T-helper 17 cell (primary cell): ENCODE results near the gene F12. TPM values are rescaled to one million over a fixed set of nuclear protein-coding genes. Genes with fewer than 3 reads are reported as not detected.
A peak's percentile ranks its signal among the peaks of the same experiment; 100 is the strongest.

Experiments
- ATAC-seq: fragments of 150-1000 bp; cut with Tn5 transposase; 2 replicates; pipeline ENCODE4 v1.10.0; 2021; ENCODE audit warnings: mild to moderate bottlenecking, moderate library complexity
- DNase-seq, 3 donors: peaks; one replicate each; pipeline versions ENCODE4 v3.0.0 to v3.0.0-alpha.2; 2020 to 2021
- H3K9me3 ChIP-seq: one replicate; pipeline ENCODE4 v1.7.0; 2013; ENCODE audit warnings: low read length, mild to moderate bottlenecking; ENCODE audit not compliant: control insufficient read depth, poor library complexity, severe bottlenecking
- H3K27ac Mint-ChIP-seq: one replicate; pipeline ENCODE4 v1.8.0; 2022; ENCODE audit warnings: mild to moderate bottlenecking, moderate library complexity, mixed read lengths
- H3K27me3 Mint-ChIP-seq: one replicate; pipeline ENCODE4 v1.8.0; 2022; ENCODE audit warnings: mixed read lengths
- H3K36me3 Mint-ChIP-seq: one replicate; pipeline ENCODE4 v1.8.0; 2022; ENCODE audit warnings: low read depth, mixed read lengths
- H3K4me1 Mint-ChIP-seq: one replicate; pipeline ENCODE4 v1.8.0; 2022; ENCODE audit warnings: mild to moderate bottlenecking, mixed read lengths
- H3K4me3 Mint-ChIP-seq: one replicate; pipeline ENCODE4 v1.8.0; 2022; ENCODE audit warnings: mild to moderate bottlenecking, moderate library complexity, mixed read lengths
- total RNA-seq, 4 donors: library from RNA in 2 of 4; stranded (reverse) in 2 of 4; gene quantifications; one replicate each; pipeline ENCODE4 v1.2.3 and lab custom pipeline; 2022 to 2026

The F12 gene
- total RNA-seq, 2 donors from 2014 or later: 0.62 to 1.1 TPM

- Mint-ChIP-seq H3K27me3 (no peaks in the 10 kb centered on the region), H3K4me3 (peak overlapping the region; percentile 96), H3K27ac (peak overlapping the region; percentile 95), H3K4me1 (peaks cover 46% of the 10 kb centered on the region), H3K36me3 (peaks cover 8% of the 10 kb centered on the region)
- DNase-seq: no peak
- ATAC-seq: no peak
- no peaks in the 10 kb centered on the region for H3K9me3 ChIP-seq
Measured at GRCh38 chr5:177356746-177357145, 52.6 kb downstream of the F12 start.

- Mint-ChIP-seq H3K27ac (peak overlapping the region; percentile 95), H3K4me3 (peak overlapping the region; percentile 39), H3K4me1 (peaks cover 46% of the 10 kb centered on the region), H3K36me3 (peaks cover 8% of the 10 kb centered on the region), H3K27me3 (no peaks in the 10 kb centered on the region)
- ATAC-seq (no peak), DNase-seq (no peak)
- H3K9me3 ChIP-seq: no peaks in the 10 kb centered on the region
Measured at GRCh38 chr5:177355868-177356168, 53.5 kb downstream of the F12 start.

- Mint-ChIP-seq H3K36me3 (peaks cover 8% of the 10 kb centered on the region), H3K27me3 (no peaks in the 10 kb centered on the region), H3K4me3 (no peak overlapping the region), H3K4me1 (peaks cover 46% of the 10 kb centered on the region), H3K27ac (peak overlapping the region; percentile 95)
- no peak for ATAC-seq
- H3K9me3 ChIP-seq: no peaks in the 10 kb centered on the region
- no peak for DNase-seq
Measured at GRCh38 chr5:177355162-177355867, 54.0 kb downstream of the F12 start.

GRCh38 chr5:177354711-177355110 lies 54.7 kb downstream of the F12 start:
- no peaks in the 10 kb centered on the region for H3K9me3 ChIP-seq
- Mint-ChIP-seq H3K4me1 (peaks cover 45% of the 10 kb centered on the region), H3K36me3 (peaks cover 11% of the 10 kb centered on the region), H3K27ac (no peak overlapping the region), H3K27me3 (no peaks in the 10 kb centered on the region), H3K4me3 (no peak overlapping the region)
- ATAC-seq: no peak
- no peak for DNase-seq

- Mint-ChIP-seq H3K27ac (no peak overlapping the region), H3K4me3 (no peak overlapping the region), H3K27me3 (no peaks in the 10 kb centered on the region), H3K36me3 (peaks cover 13% of the 10 kb centered on the region), H3K4me1 (peaks cover 46% of the 10 kb centered on the region)
- no peak for ATAC-seq
- DNase-seq: no peak
- H3K9me3 ChIP-seq: no peaks in the 10 kb centered on the region
Measured at GRCh38 chr5:177354256-177354655, 55.1 kb downstream of the F12 start.

- DNase-seq (no peak), ATAC-seq (no peak)
- H3K36me3 Mint-ChIP-seq: peaks cover 9% of the 10 kb centered on the region
- peak overlapping the region; percentile 12 for H3K4me3 Mint-ChIP-seq
- peaks cover 42% of the 10 kb centered on the region for H3K4me1 Mint-ChIP-seq
- no peaks in the 10 kb centered on the region for H3K27me3 Mint-ChIP-seq
- no peak overlapping the region for H3K27ac Mint-ChIP-seq
- H3K9me3 ChIP-seq: no peaks in the 10 kb centered on the region
Measured at GRCh38 chr5:177353093-177353492, 56.3 kb downstream of the F12 start.

Other genes starting within 250 kb of the F12 start
- 10 to 100 TPM in 1 of 2 donors, 1 to 10 TPM in 1; 8.8 to 17.6 TPM for gene RAB24, start 105.8 kb downstream of the F12 start, total RNA-seq
- gene PRELID1, start 105.8 kb downstream of the F12 start, total RNA-seq: 10 to 100 TPM; 44.9 to 55.8 TPM
- gene MXD3, start 97.7 kb downstream of the F12 start, total RNA-seq: 10 to 100 TPM in 1 of 2 donors, 1 to 10 TPM in 1; 8.7 to 11.8 TPM
- gene LMAN2, start 57.9 kb downstream of the F12 start, total RNA-seq: 10 to 100 TPM; 75.5 to 89.8 TPM
- gene RGS14, start 51.6 kb downstream of the F12 start, total RNA-seq: 100 to 1,000 TPM in 1 of 2 donors, 10 to 100 TPM in 1; 76.7 to 110 TPM
- gene SLC34A1, start 25.1 kb downstream of the F12 start, total RNA-seq: under 1 TPM; 0.31 to 0.40 TPM
- gene PFN3, start 8.9 kb downstream of the F12 start, total RNA-seq: not detected
- 100 to 1,000 TPM; 178 to 232 TPM for gene GRK6, start 17.1 kb upstream of the F12 start, total RNA-seq
- 10 to 100 TPM; 32.0 to 40.1 TPM for gene PRR7, start 37.2 kb upstream of the F12 start, total RNA-seq
- 1 to 10 TPM; 1.2 to 5.0 TPM for gene DBN1, start 64.1 kb upstream of the F12 start, total RNA-seq
- 10 to 100 TPM in 1 of 2 donors, 1 to 10 TPM in 1; 6.8 to 16.2 TPM for gene PDLIM7, start 88.0 kb upstream of the F12 start, total RNA-seq
- gene DOK3, start 100.3 kb upstream of the F12 start, total RNA-seq: 1 to 10 TPM; 5.1 to 8.0 TPM
- 10 to 100 TPM; 58.6 to 66.9 TPM for gene DDX41, start 107.4 kb upstream of the F12 start, total RNA-seq
- gene FAM193B, start 145.0 kb upstream of the F12 start, total RNA-seq: 100 to 1,000 TPM; 143 to 167 TPM
- gene TMED9, start 182.6 kb upstream of the F12 start, total RNA-seq: 10 to 100 TPM; 63.3 to 69.6 TPM
- 10 to 100 TPM; 24.7 to 27.3 TPM for gene B4GALT7, start 190.6 kb upstream of the F12 start, total RNA-seq